ENCODE data around the gene DYNLT2.

DNA sequence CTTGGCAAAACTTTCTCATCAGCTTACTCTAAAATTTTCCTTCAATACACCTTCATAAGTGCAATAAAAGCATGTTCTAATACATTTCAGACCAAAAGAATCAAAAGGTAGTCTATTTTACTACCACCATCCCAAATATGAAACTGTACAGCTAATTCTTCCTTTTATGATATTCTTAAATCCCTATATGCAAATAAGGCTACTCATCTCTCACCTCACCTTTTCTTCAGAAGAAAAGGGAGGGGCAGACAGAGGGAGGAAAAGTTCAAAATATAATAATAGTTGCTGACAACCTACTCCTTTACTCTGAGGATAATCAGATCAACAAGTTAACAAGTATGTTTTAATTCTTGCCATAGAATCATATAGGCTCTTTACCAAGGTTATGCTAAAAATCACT lies 42.1 kb downstream of the DYNLT2 start:
- TF ChIP-seq, protein P1, sequence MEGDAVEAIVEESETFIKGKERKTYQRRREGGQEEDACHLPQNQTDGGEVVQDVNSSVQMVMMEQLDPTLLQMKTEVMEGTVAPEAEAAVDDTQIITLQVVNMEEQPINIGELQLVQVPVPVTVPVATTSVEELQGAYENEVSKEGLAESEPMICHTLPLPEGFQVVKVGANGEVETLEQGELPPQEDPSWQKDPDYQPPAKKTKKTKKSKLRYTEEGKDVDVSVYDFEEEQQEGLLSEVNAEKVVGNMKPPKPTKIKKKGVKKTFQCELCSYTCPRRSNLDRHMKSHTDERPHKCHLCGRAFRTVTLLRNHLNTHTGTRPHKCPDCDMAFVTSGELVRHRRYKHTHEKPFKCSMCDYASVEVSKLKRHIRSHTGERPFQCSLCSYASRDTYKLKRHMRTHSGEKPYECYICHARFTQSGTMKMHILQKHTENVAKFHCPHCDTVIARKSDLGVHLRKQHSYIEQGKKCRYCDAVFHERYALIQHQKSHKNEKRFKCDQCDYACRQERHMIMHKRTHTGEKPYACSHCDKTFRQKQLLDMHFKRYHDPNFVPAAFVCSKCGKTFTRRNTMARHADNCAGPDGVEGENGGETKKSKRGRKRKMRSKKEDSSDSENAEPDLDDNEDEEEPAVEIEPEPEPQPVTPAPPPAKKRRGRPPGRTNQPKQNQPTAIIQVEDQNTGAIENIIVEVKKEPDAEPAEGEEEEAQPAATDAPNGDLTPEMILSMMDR (conservative IDR thresholded peaks at IDR 0.05 in 1 of 2, IDR thresholded peaks at IDR 0.05 in 1 of 2; ENCODE audit: low read depth in 1 of 2, low read length in 2 of 2), result no peak
- TF ChIP-seq EZH2 (IDR thresholded peaks at IDR 0.05; ENCODE audit: low read length, missing control alignments), result no peak
